ENCODE results near the gene DGKQ.

GRCh38 chr4:909821-910220, 63.5 kb downstream of the DGKQ start:
- TF ChIP-seq CTCF (IDR thresholded peaks at IDR 0.05 in 2 of 3, conservative IDR thresholded peaks at IDR 0.05 in 1 of 3; ENCODE audit: insufficient read depth in 2 of 3, low read depth in 1 of 3, low read length in 3 of 3) (no peak), ZNF146 (CRISPR knock-in tag; IDR thresholded peaks at IDR 0.05; ENCODE audit: unreplicated experiment) (no peak), KDM1A (IDR thresholded peaks at IDR 0.05) (no peak), JUN (IDR thresholded peaks at IDR 0.05; ENCODE audit: borderline replicate concordance, low read depth, low read length) (no peak), JUN (CRISPR knock-in tag; IDR thresholded peaks at IDR 0.05; ENCODE audit: borderline replicate concordance) (no peak), NFE2L1 (tag; IDR thresholded peaks at IDR 0.05; ENCODE audit: borderline replicate concordance, low read depth) (no peak), SMARCE1 (IDR thresholded peaks at IDR 0.05) (no peak), ZNF324 (CRISPR knock-in tag; IDR thresholded peaks at IDR 0.05) (no peak), IRF2 (CRISPR knock-in tag; IDR thresholded peaks at IDR 0.05) (no peak), XRCC3 (IDR thresholded peaks at IDR 0.05) (no peak), CC2D1A (IDR thresholded peaks at IDR 0.05) (no peak), SMC3 (conservative IDR thresholded peaks at IDR 0.05; ENCODE audit: insufficient read depth, low read depth, low read length) (no peak)
- TF ChIP-seq, protein P1, sequence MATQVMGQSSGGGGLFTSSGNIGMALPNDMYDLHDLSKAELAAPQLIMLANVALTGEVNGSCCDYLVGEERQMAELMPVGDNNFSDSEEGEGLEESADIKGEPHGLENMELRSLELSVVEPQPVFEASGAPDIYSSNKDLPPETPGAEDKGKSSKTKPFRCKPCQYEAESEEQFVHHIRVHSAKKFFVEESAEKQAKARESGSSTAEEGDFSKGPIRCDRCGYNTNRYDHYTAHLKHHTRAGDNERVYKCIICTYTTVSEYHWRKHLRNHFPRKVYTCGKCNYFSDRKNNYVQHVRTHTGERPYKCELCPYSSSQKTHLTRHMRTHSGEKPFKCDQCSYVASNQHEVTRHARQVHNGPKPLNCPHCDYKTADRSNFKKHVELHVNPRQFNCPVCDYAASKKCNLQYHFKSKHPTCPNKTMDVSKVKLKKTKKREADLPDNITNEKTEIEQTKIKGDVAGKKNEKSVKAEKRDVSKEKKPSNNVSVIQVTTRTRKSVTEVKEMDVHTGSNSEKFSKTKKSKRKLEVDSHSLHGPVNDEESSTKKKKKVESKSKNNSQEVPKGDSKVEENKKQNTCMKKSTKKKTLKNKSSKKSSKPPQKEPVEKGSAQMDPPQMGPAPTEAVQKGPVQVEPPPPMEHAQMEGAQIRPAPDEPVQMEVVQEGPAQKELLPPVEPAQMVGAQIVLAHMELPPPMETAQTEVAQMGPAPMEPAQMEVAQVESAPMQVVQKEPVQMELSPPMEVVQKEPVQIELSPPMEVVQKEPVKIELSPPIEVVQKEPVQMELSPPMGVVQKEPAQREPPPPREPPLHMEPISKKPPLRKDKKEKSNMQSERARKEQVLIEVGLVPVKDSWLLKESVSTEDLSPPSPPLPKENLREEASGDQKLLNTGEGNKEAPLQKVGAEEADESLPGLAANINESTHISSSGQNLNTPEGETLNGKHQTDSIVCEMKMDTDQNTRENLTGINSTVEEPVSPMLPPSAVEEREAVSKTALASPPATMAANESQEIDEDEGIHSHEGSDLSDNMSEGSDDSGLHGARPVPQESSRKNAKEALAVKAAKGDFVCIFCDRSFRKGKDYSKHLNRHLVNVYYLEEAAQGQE (IDR thresholded peaks at IDR 0.05; ENCODE audit: borderline replicate concordance), result no peak
- TF ChIP-seq, protein P1 (CRISPR knock-in tag; IDR thresholded peaks at IDR 0.05; ENCODE audit: low read depth), result no peak
